Kidney epithelial cell (primary cell): ENCODE measurements around the gene CCNF. TPM values are rescaled to one million over a fixed set of nuclear protein-coding genes. Genes with fewer than 3 reads are reported as not detected.
"Not testable (repeated sequence)": the region's sequence is repeated elsewhere in the genome, so short reads cannot be mapped to it uniquely, and the experiment has no call there.

ENCODE experiments used
- DNase-seq: peaks from one replicate; pipeline ENCODE4 v3.0.0-alpha.2; 2010; ENCODE audit warnings: low read depth
- H3K27me3 ChIP-seq: 2 replicates; pipeline ENCODE4 v1.6.0; 2011; ENCODE audit warnings: low read length; ENCODE audit not compliant: control insufficient read depth, insufficient read depth
- H3K36me3 ChIP-seq: 2 replicates; pipeline ENCODE4 v1.5.1; 2011; ENCODE audit warnings: low read length; ENCODE audit not compliant: control insufficient read depth, insufficient read depth
- H3K4me3 ChIP-seq: 2 replicates; pipeline ENCODE4 v1.5.1; 2011; ENCODE audit warnings: low read depth, mild to moderate bottlenecking, control low read depth, low read length
- total RNA-seq: library from RNA; depleted of rRNA; stranded (reverse); fragments of >200 nt; gene quantifications from 2 replicates; pipeline ENCODE4 v1.2.3, GENCODE V29; 2015
- TF ChIP-seq, protein P1 (sequence below): IDR thresholded peaks from 2 replicates; pipeline ENCODE4 v1.5.1; 2011; ENCODE audit warnings: mild to moderate bottlenecking, moderate library complexity, low read length, control low read depth, inconsistent platforms; ENCODE audit not compliant: insufficient read depth, poor library complexity, severe bottlenecking

Gene CCNF
- 7.4 and 8.6 TPM in 2 replicates for total RNA-seq

DNA sequence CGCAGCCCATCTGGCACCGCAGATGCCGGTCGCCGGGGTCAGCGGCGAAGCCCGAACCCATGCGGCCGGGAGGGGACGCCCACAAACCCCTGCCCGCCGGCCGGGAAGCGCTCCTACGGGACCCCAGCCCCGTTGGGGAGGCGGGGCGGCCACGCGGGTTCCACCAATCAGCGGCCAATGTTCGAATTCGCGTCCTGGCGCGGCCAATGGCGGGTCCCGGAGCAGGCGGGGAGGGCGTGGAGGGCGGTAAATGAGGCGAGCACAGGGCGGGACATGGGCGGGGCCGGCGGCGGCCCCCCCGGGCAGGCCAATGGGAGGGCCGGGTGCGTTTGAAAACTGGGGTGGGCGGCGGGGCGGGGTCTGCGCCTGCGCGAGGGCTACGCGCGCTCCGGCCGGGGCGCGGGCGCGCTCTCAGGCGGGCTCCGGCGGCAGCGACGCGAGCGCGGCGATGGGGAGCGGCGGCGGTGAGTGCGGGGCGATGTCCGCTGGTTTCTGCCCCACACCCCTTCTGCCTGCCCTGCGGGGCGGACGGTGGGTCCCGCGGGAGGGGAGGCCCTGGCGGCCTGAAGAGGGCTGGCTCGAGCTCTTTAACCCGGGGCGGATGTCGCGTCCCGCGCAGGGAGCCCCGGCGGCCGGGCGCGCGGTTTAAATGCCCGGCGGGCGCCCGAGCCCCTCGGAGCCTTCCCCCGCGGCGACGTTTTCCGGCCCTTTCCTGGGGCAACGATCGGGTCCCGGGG lies at the start of gene CCNF:
CCNF (plus strand) TSS at position 414 of the 737 bp plus-strand sequence; CDS start at position 449, 35 bp downstream.
- TF ChIP-seq, protein P1, sequence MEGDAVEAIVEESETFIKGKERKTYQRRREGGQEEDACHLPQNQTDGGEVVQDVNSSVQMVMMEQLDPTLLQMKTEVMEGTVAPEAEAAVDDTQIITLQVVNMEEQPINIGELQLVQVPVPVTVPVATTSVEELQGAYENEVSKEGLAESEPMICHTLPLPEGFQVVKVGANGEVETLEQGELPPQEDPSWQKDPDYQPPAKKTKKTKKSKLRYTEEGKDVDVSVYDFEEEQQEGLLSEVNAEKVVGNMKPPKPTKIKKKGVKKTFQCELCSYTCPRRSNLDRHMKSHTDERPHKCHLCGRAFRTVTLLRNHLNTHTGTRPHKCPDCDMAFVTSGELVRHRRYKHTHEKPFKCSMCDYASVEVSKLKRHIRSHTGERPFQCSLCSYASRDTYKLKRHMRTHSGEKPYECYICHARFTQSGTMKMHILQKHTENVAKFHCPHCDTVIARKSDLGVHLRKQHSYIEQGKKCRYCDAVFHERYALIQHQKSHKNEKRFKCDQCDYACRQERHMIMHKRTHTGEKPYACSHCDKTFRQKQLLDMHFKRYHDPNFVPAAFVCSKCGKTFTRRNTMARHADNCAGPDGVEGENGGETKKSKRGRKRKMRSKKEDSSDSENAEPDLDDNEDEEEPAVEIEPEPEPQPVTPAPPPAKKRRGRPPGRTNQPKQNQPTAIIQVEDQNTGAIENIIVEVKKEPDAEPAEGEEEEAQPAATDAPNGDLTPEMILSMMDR, result no peak
- Histone ChIP-seq H3K36me3 (no peaks in the 10 kb centered on the region), H3K4me3 (peak within 1 kb of the TSS; percentile 78), H3K27me3 (no peaks in the 10 kb centered on the region)
- DNase-seq, result peak; percentile 63

DNA sequence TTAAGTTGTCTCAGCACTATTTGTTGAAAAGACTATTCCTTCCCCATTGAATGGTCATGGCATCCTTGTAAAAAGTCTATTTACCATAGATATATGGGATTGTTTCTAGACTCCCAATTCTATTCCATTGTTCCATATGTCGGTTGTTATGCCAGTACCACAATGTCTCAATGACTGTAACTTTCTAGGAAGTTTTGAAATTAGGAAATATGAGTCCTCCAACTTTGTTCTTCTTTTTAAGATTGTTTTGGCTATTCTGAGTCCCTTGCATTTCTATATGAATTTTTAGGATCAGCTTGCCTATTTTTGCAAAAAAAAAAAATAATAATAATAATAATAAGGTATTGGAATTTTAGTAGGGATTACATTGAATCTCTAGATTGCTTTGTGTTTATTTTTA lies 45.7 kb upstream of the CCNF start:
- TF ChIP-seq, protein P1, result no peak
- DNase-seq, result no peak
- Histone ChIP-seq H3K4me3 (no peak overlapping the region), H3K27me3 (no peaks in the 10 kb centered on the region), H3K36me3 (no peaks in the 10 kb centered on the region)

DNA sequence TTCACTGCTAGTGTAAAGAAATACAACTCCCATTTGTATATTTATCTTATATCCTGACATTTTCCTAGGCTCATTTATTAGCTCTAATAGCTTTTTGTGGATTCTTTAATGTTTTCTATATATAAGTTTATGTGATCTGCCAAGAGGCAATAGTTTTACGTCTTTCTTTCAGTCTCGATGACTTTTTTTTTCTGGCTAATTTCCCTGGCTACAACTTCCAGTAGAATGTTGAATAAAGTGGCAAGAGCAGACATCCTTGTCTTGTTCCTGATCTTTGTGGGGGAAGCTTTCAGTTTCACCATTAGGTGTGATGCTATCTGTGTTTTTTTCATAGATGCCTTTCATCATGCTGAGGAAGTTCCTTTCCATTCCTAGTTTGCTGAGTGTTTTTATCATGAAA lies 44.8 kb upstream of the CCNF start:
- no peaks in the 10 kb centered on the region for H3K36me3 ChIP-seq
- DNase-seq, result no peak
- no peak overlapping the region for H3K4me3 ChIP-seq
- TF ChIP-seq, protein P1, result no peak
- no peaks in the 10 kb centered on the region for H3K27me3 ChIP-seq

DNA sequence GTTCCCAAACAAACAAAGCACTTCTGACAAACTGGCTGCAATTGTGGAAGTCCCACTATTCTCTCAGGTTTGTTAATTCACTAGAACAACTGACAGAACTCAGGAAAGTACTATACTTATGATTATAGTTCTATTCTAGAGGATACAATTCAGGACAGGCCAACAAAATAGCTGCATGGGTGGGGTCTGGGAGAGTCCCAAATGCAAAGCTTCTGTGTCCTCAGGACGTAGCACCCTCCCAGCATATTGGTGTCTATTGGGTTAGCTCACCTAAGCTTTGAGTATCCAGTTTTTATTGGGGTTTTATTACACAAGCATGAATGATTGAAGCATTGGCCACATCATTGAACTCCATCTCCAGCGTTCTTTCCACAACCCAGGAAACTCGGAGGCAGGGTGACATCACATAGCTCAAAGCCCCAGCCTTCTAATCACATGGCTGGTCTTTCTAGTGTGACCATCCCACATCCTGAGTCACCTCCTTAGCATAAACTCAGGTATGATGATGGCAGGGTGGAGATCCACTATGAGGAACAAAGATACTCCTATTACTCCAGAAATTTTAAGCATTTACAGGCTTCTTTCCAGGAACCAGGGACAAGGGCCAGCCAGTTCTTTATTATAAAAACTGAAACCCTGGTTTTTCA lies 43.9 kb upstream of the CCNF start:
- Histone ChIP-seq H3K4me3 (no peak overlapping the region), H3K27me3 (no peaks in the 10 kb centered on the region), H3K36me3 (no peaks in the 10 kb centered on the region)
- peak; percentile 63 for DNase-seq
- TF ChIP-seq, protein P1, result no peak

DNA sequence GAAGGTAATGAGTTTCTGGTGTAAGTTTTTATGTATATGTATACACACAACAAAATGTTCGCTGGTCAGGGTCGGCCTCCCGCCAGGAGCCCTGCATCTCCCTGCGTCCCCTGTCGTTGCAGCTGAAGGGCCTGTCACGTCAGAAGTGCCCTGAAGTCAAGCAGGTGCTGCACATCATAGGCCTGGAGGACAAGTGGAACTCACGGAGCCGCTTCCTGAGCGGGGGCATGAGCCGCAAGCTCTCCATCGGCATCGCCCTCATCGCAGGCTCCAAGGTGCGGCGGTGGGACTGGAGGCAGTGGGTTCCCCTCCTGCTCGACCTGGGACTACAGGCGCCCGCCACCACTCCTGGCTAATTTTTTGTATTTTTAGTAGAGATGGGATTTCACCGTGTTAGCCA lies 43.3 kb upstream of the CCNF start:
- H3K27me3 ChIP-seq, H3K36me3 ChIP-seq, DNase-seq, H3K4me3 ChIP-seq: not testable (repeated sequence)

DNA sequence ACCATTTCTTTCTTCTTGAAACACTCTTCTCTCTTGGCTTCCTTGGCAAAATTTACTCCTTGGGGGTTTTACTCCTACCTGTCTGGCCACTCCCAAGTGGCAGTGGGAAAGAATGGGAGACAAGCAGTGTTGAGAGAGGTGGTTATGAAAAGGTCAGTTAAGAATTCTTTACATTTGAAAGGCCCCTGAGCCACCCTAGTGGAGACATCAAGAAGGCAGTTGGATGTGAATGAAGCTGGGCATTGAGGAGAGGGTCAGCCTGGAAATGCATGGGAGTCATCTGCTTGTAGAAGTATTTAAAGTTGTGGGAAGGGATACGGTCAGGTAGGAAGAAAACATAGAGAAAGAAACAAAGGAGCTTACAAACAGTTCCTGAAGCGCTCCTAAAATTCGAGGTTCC lies 42.3 kb upstream of the CCNF start:
- no peak for DNase-seq
- Histone ChIP-seq H3K27me3 (no peaks in the 10 kb centered on the region), H3K4me3 (no peak overlapping the region), H3K36me3 (no peaks in the 10 kb centered on the region)
- TF ChIP-seq, protein P1, result no peak
